ENCODE results near the gene AATK. TPM values are rescaled to one million over a fixed set of nuclear protein-coding genes. Genes with fewer than 3 reads are reported as not detected.

Gene AATK
- total RNA-seq, 4 donors from 2014 or later = 4.1 to 17.6 (median 7.4) TPM

DNA sequence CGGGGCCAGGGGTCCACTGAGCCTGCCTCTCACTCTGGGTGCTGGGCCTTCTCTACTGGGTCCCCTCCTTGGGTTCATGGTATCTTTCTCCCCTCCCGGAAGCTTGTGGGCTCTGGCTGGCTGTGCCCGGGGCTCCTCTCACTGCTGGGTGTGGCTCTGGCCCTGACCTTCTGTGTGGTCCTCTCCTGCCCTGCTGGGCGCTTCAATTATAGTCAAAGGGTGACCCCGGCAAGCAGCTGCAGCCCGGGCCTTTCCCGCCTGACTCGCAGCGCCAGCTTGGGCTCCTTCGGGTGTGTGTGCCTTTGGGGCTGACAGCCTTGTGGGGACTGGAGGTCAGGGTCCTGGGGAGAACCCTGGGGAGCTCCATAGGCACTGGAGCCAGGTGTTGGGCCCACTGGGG, 55.0 kb downstream of the AATK start:
- intact Hi-C loops (cut with DNase I) = no loop called here
- H3K36me3 ChIP-seq = no peaks in the 10 kb centered on the region
- no peaks in the 10 kb centered on the region for H3K4me1 ChIP-seq
- H3K4me3 ChIP-seq (replicated peaks in 1 of 3) = no peak overlapping the region
- DNase-seq = no peak
- H3K9me3 ChIP-seq = no peaks in the 10 kb centered on the region
- no peak overlapping the region for H3K27ac ChIP-seq
- TF ChIP-seq POLR2A (IDR thresholded peaks at IDR 0.05) = no peak
- TF ChIP-seq, protein P1, sequence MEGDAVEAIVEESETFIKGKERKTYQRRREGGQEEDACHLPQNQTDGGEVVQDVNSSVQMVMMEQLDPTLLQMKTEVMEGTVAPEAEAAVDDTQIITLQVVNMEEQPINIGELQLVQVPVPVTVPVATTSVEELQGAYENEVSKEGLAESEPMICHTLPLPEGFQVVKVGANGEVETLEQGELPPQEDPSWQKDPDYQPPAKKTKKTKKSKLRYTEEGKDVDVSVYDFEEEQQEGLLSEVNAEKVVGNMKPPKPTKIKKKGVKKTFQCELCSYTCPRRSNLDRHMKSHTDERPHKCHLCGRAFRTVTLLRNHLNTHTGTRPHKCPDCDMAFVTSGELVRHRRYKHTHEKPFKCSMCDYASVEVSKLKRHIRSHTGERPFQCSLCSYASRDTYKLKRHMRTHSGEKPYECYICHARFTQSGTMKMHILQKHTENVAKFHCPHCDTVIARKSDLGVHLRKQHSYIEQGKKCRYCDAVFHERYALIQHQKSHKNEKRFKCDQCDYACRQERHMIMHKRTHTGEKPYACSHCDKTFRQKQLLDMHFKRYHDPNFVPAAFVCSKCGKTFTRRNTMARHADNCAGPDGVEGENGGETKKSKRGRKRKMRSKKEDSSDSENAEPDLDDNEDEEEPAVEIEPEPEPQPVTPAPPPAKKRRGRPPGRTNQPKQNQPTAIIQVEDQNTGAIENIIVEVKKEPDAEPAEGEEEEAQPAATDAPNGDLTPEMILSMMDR (IDR thresholded peaks at IDR 0.05) = no peak
- no peaks in the 10 kb centered on the region for H3K27me3 ChIP-seq
- WGBS, 2 donors = 51 to 90% methylated on average over 2 to 4 of the region's 10 CpGs

DNA sequence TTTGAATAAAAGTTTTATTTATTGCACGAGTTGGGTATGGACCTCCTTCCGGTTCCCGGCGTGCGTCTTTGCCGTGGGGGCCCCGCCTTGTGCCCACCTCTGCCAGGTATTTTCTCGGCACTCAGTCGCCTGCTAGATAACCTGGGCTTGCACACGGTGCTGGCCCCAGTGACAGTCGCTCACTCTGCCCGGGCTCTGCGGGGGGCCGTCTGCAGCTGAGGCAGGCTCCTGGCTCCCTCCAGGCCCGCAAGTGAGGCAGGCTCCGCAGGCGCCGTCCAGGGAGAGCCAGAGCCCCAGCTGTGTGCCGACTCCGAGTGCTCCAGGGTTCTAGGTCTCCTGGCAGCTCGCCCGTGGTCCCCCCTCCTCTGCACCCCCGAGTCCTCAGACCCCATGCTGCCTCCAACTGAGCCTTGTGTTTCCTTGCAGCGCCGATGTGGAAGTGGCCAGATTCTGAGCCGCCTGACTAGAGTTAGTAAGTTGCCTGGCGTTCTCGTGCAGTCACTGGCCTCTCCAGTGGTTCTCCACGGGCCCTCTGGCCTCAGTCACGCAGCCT, 55.5 kb downstream of the AATK start:
- intact Hi-C loops (cut with DNase I) = no loop called here
- no peaks in the 10 kb centered on the region for H3K36me3 ChIP-seq

DNA sequence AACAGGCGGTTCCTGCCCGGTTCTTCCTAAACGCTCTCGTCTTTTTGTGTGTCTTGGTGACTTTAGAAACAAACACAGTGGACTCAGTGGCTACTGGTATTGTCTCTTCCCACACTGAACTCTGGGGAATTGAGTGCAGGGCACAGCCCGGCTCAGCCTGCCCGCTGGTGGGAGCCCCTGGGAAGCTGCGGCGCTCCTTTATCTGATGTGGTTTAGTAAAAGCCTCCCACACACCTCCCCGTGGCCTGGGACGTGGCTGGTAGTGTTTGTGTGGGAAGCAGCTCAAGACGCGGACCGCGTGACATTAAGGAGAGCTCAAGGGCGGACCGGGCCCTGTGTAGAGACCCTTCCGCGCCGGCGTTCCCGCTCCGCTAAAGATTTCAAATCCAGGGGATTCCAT, 56.1 kb downstream of the AATK start:
- no peak overlapping the region for H3K27ac ChIP-seq
- H3K4me3 ChIP-seq (replicated peaks in 1 of 3) = no peak overlapping the region
- H3K9me3 ChIP-seq = no peaks in the 10 kb centered on the region
- no peaks in the 10 kb centered on the region for H3K27me3 ChIP-seq
- intact Hi-C loops (cut with DNase I) = loop anchor here (10.0 kb wide), 1 partner anchor 685 kb away; no protein-coding TSS in a partner anchor
- DNase-seq = no peak
- H3K4me1 ChIP-seq = no peaks in the 10 kb centered on the region
- WGBS, 2 donors = 90 to 92% methylated on average over 19 to 22 of the region's 22 CpGs
- H3K36me3 ChIP-seq = no peaks in the 10 kb centered on the region
- TF ChIP-seq POLR2A (IDR thresholded peaks at IDR 0.05) = no peak
- TF ChIP-seq, protein P1 (IDR thresholded peaks at IDR 0.05) = no peak

More for the DNA sequence above, 55.5 kb downstream of the AATK start:
- Histone ChIP-seq H3K27me3 (no peaks in the 10 kb centered on the region), H3K9me3 (no peaks in the 10 kb centered on the region), H3K27ac (no peak overlapping the region), H3K4me3 (replicated peaks in 1 of 3) (no peak overlapping the region), H3K4me1 (no peaks in the 10 kb centered on the region)
- WGBS, 2 donors = 81 to 86% methylated on average over 25 to 29 of the region's 30 CpGs
- no peak for TF ChIP-seq POLR2A (IDR thresholded peaks at IDR 0.05)
- TF ChIP-seq, protein P1 (IDR thresholded peaks at IDR 0.05) = no peak
- no peak for DNase-seq

DNA sequence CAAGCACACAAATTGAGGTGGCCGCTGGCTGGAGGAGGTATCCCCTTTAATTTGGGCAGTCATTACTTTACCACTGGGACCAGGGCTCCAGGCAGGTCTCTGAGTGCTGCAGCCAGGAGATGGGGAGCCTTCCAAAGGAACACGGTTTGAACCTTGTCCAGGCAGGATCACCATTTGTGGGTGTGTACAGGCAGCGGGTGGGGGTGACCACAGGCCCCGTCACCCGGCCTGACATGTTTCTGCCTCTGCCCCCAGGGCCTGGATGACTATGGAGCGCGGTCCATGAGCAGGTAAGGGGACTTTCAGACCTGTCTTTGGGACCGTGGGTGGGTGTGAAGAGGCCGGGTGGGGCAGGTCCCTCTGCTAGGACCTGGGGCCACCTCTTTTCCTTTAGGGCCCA, 57.8 kb downstream of the AATK start:
- Histone ChIP-seq H3K27ac (no peak overlapping the region), H3K4me3 (replicated peaks in 1 of 3) (no peak overlapping the region), H3K4me1 (no peaks in the 10 kb centered on the region), H3K36me3 (peaks cover 5 to 10% of the 10 kb centered on the region in 2 donors), H3K27me3 (no peaks in the 10 kb centered on the region), H3K9me3 (no peaks in the 10 kb centered on the region)
- 91 to 96% methylated on average over 5 to 8 of the region's 9 CpGs for WGBS, 2 donors
- TF ChIP-seq, protein P1 (IDR thresholded peaks at IDR 0.05) = no peak
- TF ChIP-seq POLR2A (IDR thresholded peaks at IDR 0.05) = no peak
- DNase-seq = no peak
- intact Hi-C loops (cut with DNase I) = loop anchor here (10.0 kb wide), 1 partner anchor 683 kb away; no protein-coding TSS in a partner anchor

DNA sequence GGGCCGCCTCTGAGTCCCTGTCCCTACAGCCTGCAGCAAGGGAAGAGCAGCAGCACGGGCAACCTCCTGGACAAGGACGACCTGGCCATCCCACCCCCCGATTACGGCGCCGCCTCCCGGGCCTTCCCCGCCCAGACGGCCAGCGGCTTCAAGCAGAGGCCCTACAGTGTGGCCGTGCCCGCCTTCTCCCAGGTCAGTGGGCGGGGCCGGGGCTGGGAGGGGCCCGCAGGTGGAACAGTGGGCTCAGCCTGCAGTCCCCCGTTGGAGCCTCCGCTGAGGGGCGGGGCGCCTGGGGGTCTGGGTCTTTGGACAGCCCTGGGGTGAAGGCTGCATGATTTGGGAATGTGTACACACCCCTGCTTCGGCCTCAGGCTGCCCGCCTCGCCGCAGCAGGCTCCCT, 59.3 kb downstream of the AATK start:
- no peak for TF ChIP-seq POLR2A (IDR thresholded peaks at IDR 0.05)
- TF ChIP-seq, protein P1 (IDR thresholded peaks at IDR 0.05) = no peak
- DNase-seq = no peak
- no peaks in the 10 kb centered on the region for H3K4me1 ChIP-seq
- 93% methylated on average over 14 of the region's 24 CpGs; no CpG with 5 or more reads in 1 of the 2 donors for WGBS, 2 donors
- H3K27ac ChIP-seq = no peak overlapping the region
- no peaks in the 10 kb centered on the region for H3K9me3 ChIP-seq
- intact Hi-C loops (cut with DNase I) = loop anchor here (10.0 kb wide), 1 partner anchor 682 kb away; no protein-coding TSS in a partner anchor
- H3K27me3 ChIP-seq = no peaks in the 10 kb centered on the region
- H3K4me3 ChIP-seq (replicated peaks in 1 of 3) = no peak overlapping the region
- H3K36me3 ChIP-seq = peaks cover 5 to 10% of the 10 kb centered on the region in 2 donors

Measured in thyroid gland (tissue), 4 donors.